Right kidney (tissue), 1 donor: Measurements from ENCODE around the gene ACCSL.

ENCODE experiments used
- DNase-seq: peaks from one replicate; pipeline ENCODE4 v3.0.0-alpha.2; 2016

Gene ACCSL

GRCh38 chr11:44058275-44058674 lies 10.5 kb downstream of the ACCSL start:
- DNase-seq = no peak

GRCh38 chr11:44065161-44065661 lies 17.4 kb downstream of the ACCSL start:
- DNase-seq = peak; percentile 15

- peak; percentile 96 for DNase-seq
Observed at GRCh38 chr11:44065841-44066731, 18.3 kb downstream of the ACCSL start, which contains the start of gene ACCS. TSS of gene ACCS (plus strand) at chr11:44066270. CDS start at chr11:44067628, 1,358 bp downstream.

GRCh38 chr11:44066732-44067141 lies 19.0 kb downstream of the ACCSL start:
- DNase-seq = no peak

GRCh38 chr11:44067266-44067665 lies 19.5 kb downstream of the ACCSL start:
- no peak for DNase-seq

- no peak for DNase-seq
Observed at GRCh38 chr11:44068180-44068579, 20.4 kb downstream of the ACCSL start.

- no peak for DNase-seq
Observed at GRCh38 chr11:44071157-44071556, 23.4 kb downstream of the ACCSL start.

- DNase-seq = no peak
Observed at GRCh38 chr11:44072757-44073658, 25.2 kb downstream of the ACCSL start.

- DNase-seq = no peak
Observed at GRCh38 chr11:44078794-44079193, 31.0 kb downstream of the ACCSL start.

GRCh38 chr11:44079376-44079775 lies 31.6 kb downstream of the ACCSL start:
- DNase-seq = no peak

GRCh38 chr11:44080951-44081350 lies 33.2 kb downstream of the ACCSL start:
- no peak for DNase-seq

- DNase-seq = no peak
Observed at GRCh38 chr11:44082645-44083044, 34.9 kb downstream of the ACCSL start.

GRCh38 chr11:44083433-44083832 lies 35.7 kb downstream of the ACCSL start:
- no peak for DNase-seq

GRCh38 chr11:44083906-44084305 lies 36.1 kb downstream of the ACCSL start:
- DNase-seq = no peak

- DNase-seq = no peak
Observed at GRCh38 chr11:44085330-44085729, 37.5 kb downstream of the ACCSL start.

GRCh38 chr11:44088377-44088776 lies 40.6 kb downstream of the ACCSL start:
- DNase-seq = no peak

- DNase-seq = no peak
Observed at GRCh38 chr11:44088871-44089270, 41.1 kb downstream of the ACCSL start.

GRCh38 chr11:44090539-44090938 lies 42.8 kb downstream of the ACCSL start:
- no peak for DNase-seq

- peak; percentile 34 for DNase-seq
Observed at GRCh38 chr11:44094260-44094868, 46.6 kb downstream of the ACCSL start.

- peak; percentile 97 for DNase-seq
Observed at GRCh38 chr11:44095506-44096359, 48.0 kb downstream of the ACCSL start, which contains the start of gene EXT2. TSS of gene EXT2 (plus strand) at chr11:44095678. CDS start at chr11:44107713, 12,035 bp downstream.
